Neural progenitor cell (in vitro differentiated cells): Measurements from ENCODE around the gene EFEMP1. TPM values are rescaled to one million over a fixed set of nuclear protein-coding genes. Genes with fewer than 3 reads are reported as not detected.

Experiments used
- DNase-seq: peaks from one replicate; pipeline ENCODE4 v3.0.0-alpha.2; 2016; ENCODE audit warnings: low spot score
- H2AFZ ChIP-seq: fragments of 200-600 bp; sonication (generic); replicated peaks from 2 replicates; pipeline ENCODE4 v1.6.1; 2016; ENCODE audit warnings: antibody characterized with exemption
- H3F3A ChIP-seq: fragments of 200-600 bp; sonication (generic); 2 replicates; pipeline ENCODE4 v1.6.1; 2016; ENCODE audit warnings: antibody characterized with exemption, low read depth
- H3K27ac ChIP-seq: fragments of 200-600 bp; sonication (generic); 2 replicates; pipeline ENCODE4 v1.5.1; 2016; ENCODE audit warnings: mild to moderate bottlenecking
- H3K27me3 ChIP-seq: fragments of 200-600 bp; sonication (generic); 2 replicates; pipeline ENCODE4 v1.6.1; 2016; ENCODE audit warnings: mild to moderate bottlenecking, moderate library complexity
- H3K36me3 ChIP-seq: fragments of 200-600 bp; sonication (generic); 2 replicates; pipeline ENCODE4 v1.5.1; 2016
- H3K4me1 ChIP-seq: fragments of 200-600 bp; sonication (generic); 2 replicates; pipeline ENCODE4 v1.6.1; 2016; ENCODE audit warnings: mixed run types
- H3K4me2 ChIP-seq: fragments of 200-600 bp; sonication (generic); 2 replicates; pipeline ENCODE4 v1.6.1; 2016
- H3K4me3 ChIP-seq: fragments of 200-600 bp; sonication (generic); 2 replicates; pipeline ENCODE4 v1.5.1; 2016
- H3K79me2 ChIP-seq: fragments of 200-600 bp; sonication (generic); 2 replicates; pipeline ENCODE4 v1.6.1; 2016; ENCODE audit warnings: low read depth
- H3K9ac ChIP-seq: fragments of 200-600 bp; sonication (generic); 2 replicates; pipeline ENCODE4 v1.6.1; 2016
- H3K9me3 ChIP-seq: fragments of 200-600 bp; sonication (generic); 2 replicates; pipeline ENCODE4 v1.5.1; 2016; ENCODE audit warnings: low read depth
- H4K20me1 ChIP-seq: fragments of 200-600 bp; sonication (generic); 2 replicates; pipeline ENCODE4 v1.6.1; 2016; ENCODE audit warnings: low read depth
- H3K27ac Mint-ChIP-seq: 3 replicates; pipeline ENCODE4 v1.8.0; 2021; ENCODE audit warnings: mixed read lengths
- H3K27me3 Mint-ChIP-seq: 2 replicates; pipeline ENCODE4 v1.8.0; 2022; ENCODE audit warnings: low read depth, mild to moderate bottlenecking, inconsistent platforms, moderate library complexity, mixed read lengths; ENCODE audit not compliant: insufficient read depth
- H3K36me3 Mint-ChIP-seq: 3 replicates; pipeline ENCODE4 v1.8.0; 2021; ENCODE audit warnings: mixed read lengths
- H3K4me1 Mint-ChIP-seq: 3 replicates; pipeline ENCODE4 v1.8.0; 2021; ENCODE audit warnings: mixed read lengths
- H3K4me3 Mint-ChIP-seq: 3 replicates; pipeline ENCODE4 v1.8.0; 2021; ENCODE audit warnings: mild to moderate bottlenecking, moderate library complexity, mixed read lengths
- H3K9me3 Mint-ChIP-seq: 3 replicates; pipeline ENCODE4 v1.8.0; 2020; ENCODE audit warnings: mixed read lengths
- EZH2 ChIP-seq: fragments of 200-600 bp; sonication (generic); IDR thresholded peaks from 2 replicates; pipeline ENCODE4 v1.6.1; 2017; ENCODE audit warnings: antibody characterized with exemption, mild to moderate bottlenecking, moderate library complexity
- EZH2phosphoT487 ChIP-seq: fragments of 200-600 bp; sonication (generic); IDR thresholded peaks from 2 replicates; pipeline ENCODE4 v1.6.1; 2017; ENCODE audit warnings: antibody characterized with exemption
- total RNA-seq: library from RNA; depleted of rRNA; stranded (reverse); fragments of >200 nt; gene quantifications from 2 replicates; pipeline ENCODE4 v1.2.3, GENCODE V29; 2015; ENCODE audit warnings: low replicate concordance
- TF ChIP-seq, protein P1 (sequence below): fragments of 200-600 bp; sonication (generic); IDR thresholded peaks from 2 replicates; pipeline ENCODE4 v1.5.1; 2017; ENCODE audit warnings: antibody characterized with exemption, mild to moderate bottlenecking

Gene EFEMP1
- total RNA-seq, 1 donor from 2014 or later, result 25.5 TPM

DNA sequence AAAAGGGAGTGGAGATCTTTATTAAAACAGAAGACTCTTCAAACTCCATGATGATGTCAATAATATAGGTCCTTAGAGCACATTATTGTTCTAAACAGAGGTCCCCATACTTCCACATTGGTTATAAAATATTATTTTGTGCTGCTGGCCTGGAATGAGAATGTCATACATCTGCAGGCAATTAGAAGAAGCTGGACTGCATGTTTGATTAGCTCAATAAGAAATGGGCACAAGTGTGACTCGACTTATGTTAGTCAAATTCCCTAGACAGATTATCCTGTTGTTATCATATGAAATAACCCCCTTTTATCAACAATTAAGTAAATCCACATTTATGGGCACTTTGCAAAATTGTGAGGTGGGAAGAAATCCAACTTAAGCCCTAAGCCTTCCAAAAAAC lies 8.8 kb downstream of the EFEMP1 start:
- no peaks in the 10 kb centered on the region for H3K79me2 ChIP-seq
- H3F3A ChIP-seq, result no peaks in the 10 kb centered on the region
- no peaks in the 10 kb centered on the region for H3K4me1 ChIP-seq
- no peak overlapping the region for H3K9ac ChIP-seq
- Mint-ChIP-seq H3K27me3 (no peaks in the 10 kb centered on the region), H3K4me1 (no peaks in the 10 kb centered on the region), H3K36me3 (no peaks in the 10 kb centered on the region), H3K27ac (no peak overlapping the region), H3K9me3 (no peaks in the 10 kb centered on the region), H3K4me3 (no peak overlapping the region)
- no peak overlapping the region for H3K4me3 ChIP-seq
- no peak for TF ChIP-seq EZH2phosphoT487
- no peak overlapping the region for H3K4me2 ChIP-seq
- no peaks in the 10 kb centered on the region for H3K27me3 ChIP-seq
- no peak for DNase-seq
- no peaks in the 10 kb centered on the region for H3K36me3 ChIP-seq
- H2AFZ ChIP-seq, result no peak overlapping the region
- no peaks in the 10 kb centered on the region for H4K20me1 ChIP-seq
- no peaks in the 10 kb centered on the region for H3K9me3 ChIP-seq
- H3K27ac ChIP-seq, result no peak overlapping the region

DNA sequence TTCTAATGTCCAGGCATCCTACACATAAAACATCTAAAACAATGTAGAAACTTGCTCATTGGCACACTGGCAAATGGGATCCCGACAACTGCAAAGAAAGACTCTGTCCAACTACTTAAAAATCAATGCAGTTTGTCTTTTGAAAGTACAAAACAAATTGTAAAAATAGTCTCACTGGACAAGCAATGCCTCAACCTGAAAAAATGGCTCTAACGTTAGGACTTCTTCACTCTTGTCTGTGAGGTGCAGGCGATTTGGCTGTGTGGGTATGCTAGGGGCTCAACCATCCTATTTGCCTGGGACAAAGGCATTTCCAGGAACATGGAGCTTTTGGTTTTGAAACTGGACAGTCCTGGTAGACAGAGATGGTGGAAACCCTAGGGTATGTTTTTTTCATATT lies 10.7 kb downstream of the EFEMP1 start:
- H3K9me3 Mint-ChIP-seq, result no peaks in the 10 kb centered on the region
- no peak overlapping the region for H3K9ac ChIP-seq
- H3K36me3 Mint-ChIP-seq, result no peaks in the 10 kb centered on the region
- H3K4me1 Mint-ChIP-seq, result no peaks in the 10 kb centered on the region
- no peaks in the 10 kb centered on the region for H3K4me1 ChIP-seq
- H3K4me2 ChIP-seq, result no peak overlapping the region
- DNase-seq, result no peak
- no peak overlapping the region for H3K4me3 ChIP-seq
- H3K27me3 ChIP-seq, result no peaks in the 10 kb centered on the region
- no peaks in the 10 kb centered on the region for H3K79me2 ChIP-seq
- H3K9me3 ChIP-seq, result no peaks in the 10 kb centered on the region
- TF ChIP-seq EZH2, result no peak
- TF ChIP-seq, protein P1, sequence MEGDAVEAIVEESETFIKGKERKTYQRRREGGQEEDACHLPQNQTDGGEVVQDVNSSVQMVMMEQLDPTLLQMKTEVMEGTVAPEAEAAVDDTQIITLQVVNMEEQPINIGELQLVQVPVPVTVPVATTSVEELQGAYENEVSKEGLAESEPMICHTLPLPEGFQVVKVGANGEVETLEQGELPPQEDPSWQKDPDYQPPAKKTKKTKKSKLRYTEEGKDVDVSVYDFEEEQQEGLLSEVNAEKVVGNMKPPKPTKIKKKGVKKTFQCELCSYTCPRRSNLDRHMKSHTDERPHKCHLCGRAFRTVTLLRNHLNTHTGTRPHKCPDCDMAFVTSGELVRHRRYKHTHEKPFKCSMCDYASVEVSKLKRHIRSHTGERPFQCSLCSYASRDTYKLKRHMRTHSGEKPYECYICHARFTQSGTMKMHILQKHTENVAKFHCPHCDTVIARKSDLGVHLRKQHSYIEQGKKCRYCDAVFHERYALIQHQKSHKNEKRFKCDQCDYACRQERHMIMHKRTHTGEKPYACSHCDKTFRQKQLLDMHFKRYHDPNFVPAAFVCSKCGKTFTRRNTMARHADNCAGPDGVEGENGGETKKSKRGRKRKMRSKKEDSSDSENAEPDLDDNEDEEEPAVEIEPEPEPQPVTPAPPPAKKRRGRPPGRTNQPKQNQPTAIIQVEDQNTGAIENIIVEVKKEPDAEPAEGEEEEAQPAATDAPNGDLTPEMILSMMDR, result no peak
- no peak for TF ChIP-seq EZH2phosphoT487
- H3K27ac Mint-ChIP-seq, result no peak overlapping the region
- no peak overlapping the region for H2AFZ ChIP-seq
- no peak overlapping the region for H3K4me3 Mint-ChIP-seq
- no peak overlapping the region for H3K27ac ChIP-seq
- H3K27me3 Mint-ChIP-seq, result no peaks in the 10 kb centered on the region
- H3F3A ChIP-seq, result no peaks in the 10 kb centered on the region
- no peaks in the 10 kb centered on the region for H3K36me3 ChIP-seq
- no peaks in the 10 kb centered on the region for H4K20me1 ChIP-seq

DNA sequence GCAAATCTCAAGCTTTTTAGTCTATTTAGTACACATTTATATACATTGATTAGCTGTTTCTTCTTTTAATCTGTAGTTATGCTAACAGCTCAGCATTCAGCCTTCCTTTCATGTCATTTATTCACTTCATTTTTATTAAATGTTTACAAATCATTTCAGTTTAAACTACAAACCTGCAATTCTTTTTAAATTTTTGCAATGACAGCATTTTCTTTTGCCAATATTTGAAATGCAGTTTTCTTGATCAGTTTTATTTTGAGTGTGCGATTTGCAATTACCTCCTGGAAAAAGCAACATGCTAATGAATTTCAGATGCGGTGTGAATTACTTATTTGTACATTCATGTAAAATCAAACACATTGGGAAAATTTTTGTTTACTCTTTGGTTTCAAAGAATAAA lies 13.5 kb downstream of the EFEMP1 start:
- Histone ChIP-seq H3K79me2 (no peaks in the 10 kb centered on the region), H4K20me1 (no peaks in the 10 kb centered on the region), H3K9me3 (no peaks in the 10 kb centered on the region), H3K9ac (no peak overlapping the region), H2AFZ (no peak overlapping the region), H3K36me3 (no peaks in the 10 kb centered on the region), H3K4me3 (no peak overlapping the region), H3K4me1 (no peaks in the 10 kb centered on the region), H3K27me3 (no peaks in the 10 kb centered on the region), H3F3A (no peaks in the 10 kb centered on the region), H3K27ac (no peak overlapping the region), H3K4me2 (no peak overlapping the region)
- no peaks in the 10 kb centered on the region for H3K9me3 Mint-ChIP-seq
- no peak for DNase-seq
- H3K4me3 Mint-ChIP-seq, result no peak overlapping the region
- no peaks in the 10 kb centered on the region for H3K36me3 Mint-ChIP-seq
- no peak overlapping the region for H3K27ac Mint-ChIP-seq
- no peaks in the 10 kb centered on the region for H3K4me1 Mint-ChIP-seq
- TF ChIP-seq EZH2phosphoT487, result no peak
- no peak for TF ChIP-seq EZH2
- TF ChIP-seq, protein P1, result no peak
- H3K27me3 Mint-ChIP-seq, result peaks cover 2% of the 10 kb centered on the region

DNA sequence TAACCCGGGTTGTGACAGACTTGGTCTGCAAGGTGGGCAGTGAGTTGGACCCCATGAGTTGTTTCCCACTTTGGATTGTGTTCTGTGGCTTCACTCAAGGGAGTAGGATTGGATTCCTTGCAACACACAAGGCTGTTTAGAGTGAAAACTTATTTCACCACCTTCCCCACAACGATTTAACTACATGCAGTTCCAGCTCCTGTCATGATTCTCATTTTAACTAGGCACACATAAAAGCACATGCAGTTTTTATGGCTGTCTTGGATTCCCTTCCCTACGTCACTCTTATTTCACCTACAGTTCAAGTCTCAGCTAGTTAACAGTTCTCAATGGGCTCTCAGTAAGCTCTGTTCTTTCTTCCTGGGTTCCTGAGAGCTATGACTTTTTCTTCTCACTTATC lies 15.9 kb downstream of the EFEMP1 start:
- Mint-ChIP-seq H3K4me3 (no peak overlapping the region), H3K27me3 (peaks cover 2% of the 10 kb centered on the region), H3K4me1 (no peaks in the 10 kb centered on the region), H3K27ac (no peak overlapping the region), H3K36me3 (peaks cover 3% of the 10 kb centered on the region), H3K9me3 (no peaks in the 10 kb centered on the region)
- Histone ChIP-seq H3K4me3 (no peak overlapping the region), H2AFZ (no peak overlapping the region), H4K20me1 (no peaks in the 10 kb centered on the region), H3K4me1 (no peaks in the 10 kb centered on the region), H3F3A (no peaks in the 10 kb centered on the region), H3K27me3 (no peaks in the 10 kb centered on the region), H3K27ac (no peak overlapping the region), H3K9me3 (no peaks in the 10 kb centered on the region), H3K9ac (no peak overlapping the region), H3K79me2 (no peaks in the 10 kb centered on the region), H3K36me3 (no peaks in the 10 kb centered on the region), H3K4me2 (no peak overlapping the region)
- TF ChIP-seq, protein P1, result no peak
- TF ChIP-seq EZH2phosphoT487 (no peak), EZH2 (no peak)
- DNase-seq, result no peak
